Testis (tissue), 2 donors: ENCODE results near the gene PGK2.

Experiments
- CTCF ChIP-seq, 3 experiments: fragments of 450-650 bp in 2 of 3; fragments of 200-600 bp in 1 of 3; sonication (generic) in 1 of 3; IDR thresholded peaks; one replicate each; pipeline ENCODE4 v1.5.1; 2016 to 2019; ENCODE audit warnings: antibody characterized with exemption in 3 of 3, mild to moderate bottlenecking in 2 of 3, moderate library complexity in 1 of 3
- POLR2A ChIP-seq: fragments of 450-650 bp; IDR thresholded peaks from one replicate; pipeline ENCODE4 v1.6.1; 2017; ENCODE audit warnings: antibody characterized with exemption, mild to moderate bottlenecking, moderate library complexity

- no peak for TF ChIP-seq CTCF (IDR thresholded peaks at IDR 0.05)
- no peak for TF ChIP-seq POLR2A
These were observed 10.6 kb downstream of the PGK2 start for GRCh38 chr6:49776444-49776843.
